Duodenal mucosa (tissue), 2 donors: Measurements from ENCODE around the gene ME3.

Experiments
- H3K27ac ChIP-seq: one replicate; pipeline ENCODE4 v1.7.0; 2013; ENCODE audit warnings: low read depth, low read length
- H3K27me3 ChIP-seq, 2 donors: one replicate each; pipeline ENCODE4 v1.7.0; 2013; ENCODE audit warnings: low read length in 2 of 2, control low read depth in 1 of 2; ENCODE audit not compliant: insufficient read depth in 2 of 2, control insufficient read depth in 1 of 2
- H3K36me3 ChIP-seq, 2 donors: one replicate each; pipeline ENCODE4 v1.7.0; 2013; ENCODE audit warnings: low read length in 2 of 2, control low read depth in 1 of 2; ENCODE audit not compliant: insufficient read depth in 2 of 2, control insufficient read depth in 1 of 2
- H3K4me1 ChIP-seq, 2 donors: one replicate each; pipeline ENCODE4 v1.7.0; 2013; ENCODE audit warnings: low read length in 2 of 2, control low read depth in 1 of 2; ENCODE audit not compliant: insufficient read depth in 2 of 2, control insufficient read depth in 1 of 2
- H3K4me3 ChIP-seq, 2 donors: one replicate each; pipeline ENCODE4 v1.7.0; 2013; ENCODE audit warnings: low read length in 2 of 2, low read depth in 1 of 2
- H3K9ac ChIP-seq, 2 donors: one replicate each; pipeline ENCODE4 v1.7.0; 2013; ENCODE audit warnings: low read length in 2 of 2, low read depth in 1 of 2
- H3K9me3 ChIP-seq, 2 donors: one replicate each; pipeline ENCODE4 v1.7.0; 2013; ENCODE audit warnings: low read length in 2 of 2, control low read depth in 1 of 2; ENCODE audit not compliant: control insufficient read depth in 1 of 2

Gene ME3

GRCh38 chr11:86415026-86415425, 257.4 kb downstream of the ME3 start:
- Histone ChIP-seq H3K9me3 (no peaks in the 10 kb centered on the region), H3K27ac (no peak overlapping the region), H3K4me3 (no peak overlapping the region), H3K4me1 (no peaks in the 10 kb centered on the region), H3K9ac (no peak overlapping the region), H3K27me3 (no peaks in the 10 kb centered on the region), H3K36me3 (no peaks in the 10 kb centered on the region)

DNA sequence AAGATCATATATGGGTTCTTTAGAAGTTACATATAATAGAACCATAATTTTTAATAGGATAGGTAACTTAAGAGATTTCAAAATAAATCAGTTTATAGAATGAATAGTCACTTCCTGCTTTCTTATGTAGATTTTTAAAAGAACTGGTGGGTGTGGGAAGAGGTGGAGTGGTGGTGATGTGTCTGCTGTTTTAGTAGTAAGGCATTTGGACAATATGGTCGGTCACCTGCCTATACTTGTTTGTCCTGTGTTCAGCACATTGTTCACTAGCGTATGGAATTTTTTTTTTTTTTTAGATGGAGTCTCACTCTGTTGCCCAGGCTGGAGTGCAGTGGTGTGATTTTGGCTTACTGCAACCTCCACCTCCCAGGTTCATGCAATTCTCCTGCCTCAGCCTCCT, 258.4 kb downstream of the ME3 start:
- Histone ChIP-seq H3K27ac (no peak overlapping the region), H3K4me1 (no peaks in the 10 kb centered on the region), H3K9ac (no peak overlapping the region), H3K4me3 (no peak overlapping the region), H3K9me3 (no peaks in the 10 kb centered on the region), H3K36me3 (no peaks in the 10 kb centered on the region), H3K27me3 (no peaks in the 10 kb centered on the region)

DNA sequence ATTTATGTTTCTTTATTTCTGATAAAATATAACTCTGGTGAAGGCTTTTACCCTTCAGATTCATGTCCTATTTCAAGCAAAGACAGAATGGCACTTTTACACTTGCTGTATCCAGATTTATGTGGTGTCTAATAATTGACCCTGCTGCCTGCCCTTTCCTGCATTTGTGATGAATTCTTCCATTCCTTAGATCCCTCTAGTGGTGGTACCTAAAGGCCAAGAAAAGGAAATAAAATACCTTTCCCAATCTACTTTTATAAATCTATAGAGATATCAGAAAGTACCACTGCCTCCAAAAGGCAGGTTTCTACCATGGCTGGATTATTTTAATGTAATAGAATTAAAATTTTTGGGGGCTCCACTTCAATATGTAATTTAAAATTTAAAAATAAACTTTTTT, 263.6 kb downstream of the ME3 start:
- H3K9me3 ChIP-seq = no peaks in the 10 kb centered on the region
- H3K4me3 ChIP-seq = no peak overlapping the region
- H3K4me1 ChIP-seq = no peaks in the 10 kb centered on the region
- H3K27ac ChIP-seq = no peak overlapping the region
- no peak overlapping the region for H3K9ac ChIP-seq
- no peaks in the 10 kb centered on the region for H3K27me3 ChIP-seq
- no peaks in the 10 kb centered on the region for H3K36me3 ChIP-seq

- Histone ChIP-seq H3K4me1 (no peaks in the 10 kb centered on the region), H3K4me3 (no peak overlapping the region), H3K36me3 (no peaks in the 10 kb centered on the region), H3K27me3 (no peaks in the 10 kb centered on the region), H3K9ac (no peak overlapping the region), H3K9me3 (no peaks in the 10 kb centered on the region), H3K27ac (no peak overlapping the region)
Measured at GRCh38 chr11:86403458-86403857, 269.0 kb downstream of the ME3 start.

DNA sequence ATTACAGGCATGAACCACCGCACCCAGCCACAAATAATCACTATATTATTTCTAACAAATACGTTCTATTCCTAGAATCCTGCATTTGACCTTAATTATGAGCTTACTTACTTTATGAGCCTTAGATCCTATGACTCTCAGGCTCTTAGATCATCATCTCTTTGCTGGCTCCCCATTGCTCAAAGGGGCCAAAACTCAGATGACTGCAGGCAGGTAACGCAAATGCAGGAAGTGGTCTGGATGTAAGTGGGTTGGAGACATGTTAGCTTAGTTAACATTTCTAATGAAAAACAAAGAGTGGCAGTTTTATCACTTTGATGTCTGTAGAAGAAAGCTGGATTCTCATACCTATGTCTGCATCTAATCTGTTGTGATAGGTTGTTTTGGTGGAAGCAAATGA, 274.3 kb downstream of the ME3 start:
- no peak overlapping the region for H3K27ac ChIP-seq
- no peaks in the 10 kb centered on the region for H3K4me1 ChIP-seq
- no peak overlapping the region for H3K9ac ChIP-seq
- H3K36me3 ChIP-seq = no peaks in the 10 kb centered on the region
- no peaks in the 10 kb centered on the region for H3K9me3 ChIP-seq
- H3K27me3 ChIP-seq = no peaks in the 10 kb centered on the region
- no peak overlapping the region for H3K4me3 ChIP-seq

DNA sequence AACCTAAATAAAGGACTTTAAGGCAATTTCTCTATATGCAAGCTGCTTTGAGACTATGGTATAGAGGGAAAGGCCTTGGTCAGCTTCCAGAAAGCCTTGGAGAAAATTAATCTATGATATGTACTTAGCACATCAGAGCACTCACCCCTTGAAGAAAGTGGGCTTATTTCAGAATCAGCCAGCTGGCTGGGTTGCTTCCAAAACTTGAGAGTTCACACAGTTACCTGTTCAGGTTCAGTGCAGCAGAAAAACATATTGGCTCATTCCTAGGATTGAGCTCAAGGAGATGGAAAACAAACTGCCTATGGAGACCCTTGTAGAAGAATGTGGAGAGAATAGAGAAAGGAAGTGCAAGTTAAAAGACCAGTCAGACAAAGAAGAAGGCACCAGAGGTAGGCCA, 275.1 kb downstream of the ME3 start:
- no peaks in the 10 kb centered on the region for H3K4me1 ChIP-seq
- no peaks in the 10 kb centered on the region for H3K36me3 ChIP-seq
- no peak overlapping the region for H3K27ac ChIP-seq
- H3K4me3 ChIP-seq = no peak overlapping the region
- no peak overlapping the region for H3K9ac ChIP-seq
- H3K27me3 ChIP-seq = no peaks in the 10 kb centered on the region
- H3K9me3 ChIP-seq = no peaks in the 10 kb centered on the region

- Histone ChIP-seq H3K27me3 (no peaks in the 10 kb centered on the region), H3K9me3 (no peaks in the 10 kb centered on the region), H3K9ac (no peak overlapping the region), H3K36me3 (no peaks in the 10 kb centered on the region), H3K4me1 (no peaks in the 10 kb centered on the region), H3K27ac (no peak overlapping the region), H3K4me3 (no peak overlapping the region)
Measured at GRCh38 chr11:86396396-86396795, 276.0 kb downstream of the ME3 start.

DNA sequence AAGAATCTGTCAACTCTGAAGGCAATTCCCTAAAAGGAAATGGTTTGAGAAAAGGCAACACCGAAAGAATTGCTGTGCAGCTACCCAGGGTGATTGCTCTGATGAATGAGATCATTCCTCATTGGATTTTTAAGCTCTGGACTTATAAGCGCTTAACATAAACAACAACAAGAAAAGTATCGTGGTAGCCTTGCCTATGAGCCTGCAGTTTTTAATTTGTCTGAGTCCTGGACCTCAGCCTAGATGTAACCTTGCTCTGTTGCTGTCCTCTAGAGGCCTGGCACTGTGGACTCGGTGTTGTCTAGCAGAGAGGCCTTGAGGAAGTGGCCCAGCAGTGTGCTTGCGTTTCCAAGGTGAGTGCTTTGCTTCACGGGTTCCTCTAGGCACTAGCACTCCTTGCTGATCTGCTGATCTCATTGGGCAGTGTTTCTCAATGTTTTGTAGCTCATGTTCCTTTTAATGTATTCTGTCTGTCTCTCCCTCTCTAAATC, 277.3 kb downstream of the ME3 start:
- no peaks in the 10 kb centered on the region for H3K27me3 ChIP-seq
- H3K4me3 ChIP-seq = no peak overlapping the region
- H3K9me3 ChIP-seq = no peaks in the 10 kb centered on the region
- no peak overlapping the region for H3K9ac ChIP-seq
- H3K4me1 ChIP-seq = no peaks in the 10 kb centered on the region
- no peak overlapping the region for H3K27ac ChIP-seq
- no peaks in the 10 kb centered on the region for H3K36me3 ChIP-seq
